T-helper 17 cell (primary cell): ENCODE results near the gene PITPNC1. TPM values are rescaled to one million over a fixed set of nuclear protein-coding genes. Genes with fewer than 3 reads are reported as not detected.

ENCODE experiments used
- ATAC-seq: fragments of 150-1000 bp; cut with Tn5 transposase; 2 replicates; pipeline ENCODE4 v1.10.0; 2021; ENCODE audit warnings: mild to moderate bottlenecking, moderate library complexity
- DNase-seq, 3 donors: peaks; one replicate each; pipeline versions ENCODE4 v3.0.0 to v3.0.0-alpha.2; 2020 to 2021
- H3K9me3 ChIP-seq: one replicate; pipeline ENCODE4 v1.7.0; 2013; ENCODE audit warnings: low read length, mild to moderate bottlenecking; ENCODE audit not compliant: control insufficient read depth, poor library complexity, severe bottlenecking
- H3K27ac Mint-ChIP-seq: one replicate; pipeline ENCODE4 v1.8.0; 2022; ENCODE audit warnings: mild to moderate bottlenecking, moderate library complexity, mixed read lengths
- H3K27me3 Mint-ChIP-seq: one replicate; pipeline ENCODE4 v1.8.0; 2022; ENCODE audit warnings: mixed read lengths
- H3K36me3 Mint-ChIP-seq: one replicate; pipeline ENCODE4 v1.8.0; 2022; ENCODE audit warnings: low read depth, mixed read lengths
- H3K4me1 Mint-ChIP-seq: one replicate; pipeline ENCODE4 v1.8.0; 2022; ENCODE audit warnings: mild to moderate bottlenecking, mixed read lengths
- H3K4me3 Mint-ChIP-seq: one replicate; pipeline ENCODE4 v1.8.0; 2022; ENCODE audit warnings: mild to moderate bottlenecking, moderate library complexity, mixed read lengths
- total RNA-seq, 4 donors: library from RNA in 2 of 4; stranded (reverse) in 2 of 4; gene quantifications; one replicate each; pipeline ENCODE4 v1.2.3 and lab custom pipeline; 2022 to 2026

The PITPNC1 gene
- total RNA-seq, 2 donors from 2014 or later: 72.9 to 82.0 TPM

DNA sequence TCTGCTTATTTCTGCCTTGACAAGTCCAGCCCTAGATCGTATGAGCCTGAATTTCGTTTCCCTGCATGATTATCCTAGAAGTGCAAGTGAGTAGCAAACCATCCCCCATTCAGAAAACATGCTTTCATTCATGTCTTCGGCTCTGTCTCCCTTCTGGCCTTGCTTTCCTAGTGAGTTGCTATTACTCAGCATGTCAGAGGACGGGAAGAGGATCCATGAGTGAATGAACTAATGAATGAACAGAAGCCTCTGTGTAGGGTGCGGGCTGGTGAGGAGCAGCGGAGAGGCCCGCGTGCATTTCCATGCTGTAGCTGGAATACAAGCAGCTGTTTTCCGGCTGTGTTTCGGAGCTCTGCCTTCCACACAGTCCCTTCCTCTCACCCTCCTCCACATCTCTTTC lies 184.9 kb downstream of the PITPNC1 start:
- H3K36me3 Mint-ChIP-seq: peaks cover 3% of the 10 kb centered on the region
- H3K4me1 Mint-ChIP-seq: peaks cover 9% of the 10 kb centered on the region
- no peaks in the 10 kb centered on the region for H3K9me3 ChIP-seq
- ATAC-seq: no peak
- DNase-seq: no peak
- H3K27ac Mint-ChIP-seq: peak overlapping the region; percentile 43
- no peaks in the 10 kb centered on the region for H3K27me3 Mint-ChIP-seq
- H3K4me3 Mint-ChIP-seq: no peak overlapping the region

DNA sequence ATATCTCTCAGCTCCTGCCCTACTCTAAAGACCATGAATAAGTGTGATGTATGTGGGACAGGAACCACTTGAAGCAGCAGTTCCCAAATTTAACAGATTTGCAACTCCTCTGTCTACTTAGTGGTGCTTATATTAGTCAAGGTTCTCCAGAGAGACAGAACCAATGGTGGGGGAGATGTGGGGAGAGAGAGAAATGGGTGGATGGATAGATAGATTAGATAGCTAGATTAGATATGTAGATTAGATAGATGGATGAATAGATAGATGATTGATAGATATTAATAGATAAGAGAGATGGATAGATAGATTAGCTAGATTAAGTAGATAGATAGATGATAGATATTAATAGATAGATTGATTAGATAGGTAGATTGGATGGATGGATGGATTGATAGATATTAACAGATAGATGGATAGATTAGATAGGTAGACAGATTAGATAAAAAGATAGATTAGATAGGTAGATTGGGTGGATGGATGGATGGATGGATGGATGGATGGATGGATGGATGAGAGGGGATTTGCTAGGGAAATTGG lies 186.7 kb downstream of the PITPNC1 start:
- no peaks in the 10 kb centered on the region for H3K27me3 Mint-ChIP-seq
- no peaks in the 10 kb centered on the region for H3K9me3 ChIP-seq
- DNase-seq (no peak), ATAC-seq (no peak)
- H3K27ac Mint-ChIP-seq: no peak overlapping the region
- peaks cover 7% of the 10 kb centered on the region for H3K36me3 Mint-ChIP-seq
- peaks cover 10% of the 10 kb centered on the region for H3K4me1 Mint-ChIP-seq
- H3K4me3 Mint-ChIP-seq: no peak overlapping the region

DNA sequence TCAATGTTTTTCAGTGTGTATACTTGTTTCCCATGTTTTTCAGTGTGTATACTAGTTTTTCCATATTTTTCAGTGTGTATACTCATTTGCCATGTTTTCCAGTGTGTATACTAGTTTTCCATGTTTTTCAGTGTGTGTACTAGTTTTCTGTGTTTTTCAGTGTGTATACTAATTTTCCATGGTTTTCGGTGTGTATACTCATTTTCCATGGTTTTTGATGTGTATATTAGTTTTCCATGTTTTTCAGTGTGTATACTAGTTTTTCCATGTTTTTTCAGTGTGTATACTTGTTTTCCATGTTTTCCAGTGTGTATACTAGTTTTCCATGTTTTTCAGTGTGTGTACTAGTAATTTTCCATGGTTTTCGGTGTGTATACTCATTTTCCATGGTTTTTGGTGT lies 188.0 kb downstream of the PITPNC1 start:
- H3K4me3 Mint-ChIP-seq: no peak overlapping the region
- peaks cover 7% of the 10 kb centered on the region for H3K36me3 Mint-ChIP-seq
- no peaks in the 10 kb centered on the region for H3K9me3 ChIP-seq
- no peak overlapping the region for H3K27ac Mint-ChIP-seq
- H3K4me1 Mint-ChIP-seq: peaks cover 16% of the 10 kb centered on the region
- H3K27me3 Mint-ChIP-seq: no peaks in the 10 kb centered on the region
- no peak for ATAC-seq
- DNase-seq: no peak

DNA sequence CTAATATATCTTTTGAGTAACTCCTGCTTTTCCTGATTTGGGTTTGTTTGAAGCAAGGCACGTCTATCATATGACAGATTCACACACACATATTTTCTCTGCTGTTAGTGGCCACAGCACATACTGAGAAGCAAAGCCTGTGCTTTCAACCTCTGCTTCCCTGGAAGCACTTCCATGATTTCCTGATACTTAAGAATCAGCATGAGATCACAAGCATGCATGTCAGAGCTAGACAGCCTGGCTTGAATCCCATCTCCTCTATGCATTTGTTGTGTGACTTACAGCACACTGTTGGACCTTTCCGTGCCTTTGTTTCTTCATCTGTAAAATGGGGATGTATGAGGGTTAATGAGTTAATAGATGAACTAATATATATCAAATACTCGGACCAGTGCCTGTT lies 189.6 kb downstream of the PITPNC1 start:
- no peaks in the 10 kb centered on the region for H3K27me3 Mint-ChIP-seq

DNA sequence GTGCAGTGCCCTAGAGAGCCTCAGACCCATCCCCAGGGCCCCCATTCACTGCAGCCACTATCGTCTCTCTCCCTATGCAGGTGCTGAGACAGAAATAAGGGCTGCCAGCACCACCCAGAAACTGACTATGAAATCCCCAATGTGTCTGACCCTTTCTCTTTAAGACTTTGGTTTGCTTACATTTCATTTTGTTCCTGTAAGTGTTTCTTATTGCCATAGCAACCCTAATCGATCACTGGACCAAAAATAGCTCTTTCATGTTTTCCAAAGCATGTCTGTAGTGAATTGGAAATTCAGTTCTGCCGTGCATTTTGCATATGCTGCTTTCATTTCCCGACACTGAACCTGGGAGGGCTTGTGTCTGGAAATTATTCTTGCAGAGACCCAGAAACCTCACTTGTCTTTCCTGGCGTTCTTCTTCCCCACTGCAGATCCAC lies 192.0 kb downstream of the PITPNC1 start:
- H3K9me3 ChIP-seq: no peaks in the 10 kb centered on the region
- no peaks in the 10 kb centered on the region for H3K27me3 Mint-ChIP-seq
- ATAC-seq (no peak), DNase-seq (no peak)
- peak overlapping the region; percentile 37 for H3K27ac Mint-ChIP-seq
- H3K4me3 Mint-ChIP-seq: no peak overlapping the region
- peaks cover 18% of the 10 kb centered on the region for H3K4me1 Mint-ChIP-seq
- peaks cover 7% of the 10 kb centered on the region for H3K36me3 Mint-ChIP-seq

More for the DNA sequence above, 189.6 kb downstream of the PITPNC1 start:
- Mint-ChIP-seq H3K27ac (no peak overlapping the region), H3K4me3 (no peak overlapping the region), H3K4me1 (peaks cover 16% of the 10 kb centered on the region), H3K36me3 (peaks cover 7% of the 10 kb centered on the region)
- no peak for DNase-seq
- no peak for ATAC-seq
- H3K9me3 ChIP-seq: no peaks in the 10 kb centered on the region

DNA sequence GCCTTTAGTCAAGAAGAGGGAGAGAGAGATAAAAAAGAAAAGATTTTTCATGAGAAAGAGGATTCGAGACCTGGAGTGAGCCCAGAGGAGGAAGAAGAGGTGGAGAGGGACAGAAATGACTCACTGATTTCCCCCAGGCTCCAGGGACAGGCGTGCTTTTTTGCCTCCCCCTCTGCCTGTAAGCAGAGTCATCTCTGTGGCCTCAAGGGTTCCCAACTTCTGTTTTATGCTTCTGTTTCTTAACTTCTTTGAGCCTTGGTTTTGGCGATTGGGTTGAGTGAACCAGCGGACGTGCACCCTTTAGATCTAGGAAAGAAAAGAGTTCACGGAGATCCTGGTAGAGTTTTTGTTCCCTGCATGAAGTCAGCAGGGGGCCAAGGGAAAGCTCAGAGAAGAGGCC lies 192.8 kb downstream of the PITPNC1 start:
- H3K4me3 Mint-ChIP-seq: no peak overlapping the region
- DNase-seq (no peak), ATAC-seq (no peak)
- no peak overlapping the region for H3K27ac Mint-ChIP-seq
- no peaks in the 10 kb centered on the region for H3K9me3 ChIP-seq
- peaks cover 9% of the 10 kb centered on the region for H3K36me3 Mint-ChIP-seq
- H3K27me3 Mint-ChIP-seq: no peaks in the 10 kb centered on the region
- peaks cover 23% of the 10 kb centered on the region for H3K4me1 Mint-ChIP-seq

DNA sequence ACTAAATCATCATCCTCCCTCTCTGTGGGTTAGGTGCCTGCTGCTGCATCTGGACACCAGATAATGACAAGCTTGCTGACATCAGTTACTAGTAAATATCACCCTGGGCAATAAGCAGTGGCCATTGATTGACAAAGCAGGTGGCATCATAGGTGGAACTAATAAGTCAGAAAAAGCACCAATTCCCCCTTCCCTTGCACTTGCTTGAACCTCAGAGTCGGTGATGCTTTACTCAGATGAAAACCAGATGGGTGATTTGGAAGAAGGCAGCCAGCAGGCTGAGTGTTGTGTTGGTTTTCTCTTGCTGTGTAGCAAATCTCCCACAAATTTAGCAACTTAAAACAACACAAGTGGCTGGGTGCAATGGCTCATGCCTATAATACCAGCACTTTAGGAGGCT lies 193.7 kb downstream of the PITPNC1 start:
- Mint-ChIP-seq H3K27ac (peak overlapping the region; percentile 59), H3K4me3 (no peak overlapping the region), H3K4me1 (peaks cover 23% of the 10 kb centered on the region), H3K36me3 (peaks cover 9% of the 10 kb centered on the region), H3K27me3 (no peaks in the 10 kb centered on the region)
- DNase-seq (no peak), ATAC-seq (no peak)
- no peaks in the 10 kb centered on the region for H3K9me3 ChIP-seq

DNA sequence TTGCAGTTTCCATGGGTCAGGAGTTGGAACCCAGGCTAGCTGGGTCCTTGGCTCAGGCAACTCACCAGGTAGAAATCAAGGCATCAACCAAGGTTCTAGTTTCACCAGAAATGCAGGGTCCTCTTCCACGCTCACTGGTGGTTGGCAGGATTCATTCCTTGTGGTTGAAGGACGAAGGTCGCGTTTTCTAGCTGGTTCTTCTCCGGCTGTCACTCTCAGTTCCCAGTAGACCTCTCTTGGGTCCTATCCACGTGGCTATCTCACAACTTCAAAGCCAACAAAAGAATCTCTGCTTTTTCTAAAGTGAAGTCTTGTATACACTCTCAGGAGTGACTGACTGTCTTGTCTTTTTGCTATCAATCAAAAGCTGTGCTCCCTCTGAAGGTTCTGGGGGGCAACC lies 194.4 kb downstream of the PITPNC1 start:
- Mint-ChIP-seq H3K4me3 (no peak overlapping the region), H3K27ac (peak overlapping the region; percentile 59), H3K4me1 (peaks cover 23% of the 10 kb centered on the region), H3K36me3 (peaks cover 9% of the 10 kb centered on the region), H3K27me3 (no peaks in the 10 kb centered on the region)
- ATAC-seq: no peak
- no peaks in the 10 kb centered on the region for H3K9me3 ChIP-seq
- DNase-seq: no peak

DNA sequence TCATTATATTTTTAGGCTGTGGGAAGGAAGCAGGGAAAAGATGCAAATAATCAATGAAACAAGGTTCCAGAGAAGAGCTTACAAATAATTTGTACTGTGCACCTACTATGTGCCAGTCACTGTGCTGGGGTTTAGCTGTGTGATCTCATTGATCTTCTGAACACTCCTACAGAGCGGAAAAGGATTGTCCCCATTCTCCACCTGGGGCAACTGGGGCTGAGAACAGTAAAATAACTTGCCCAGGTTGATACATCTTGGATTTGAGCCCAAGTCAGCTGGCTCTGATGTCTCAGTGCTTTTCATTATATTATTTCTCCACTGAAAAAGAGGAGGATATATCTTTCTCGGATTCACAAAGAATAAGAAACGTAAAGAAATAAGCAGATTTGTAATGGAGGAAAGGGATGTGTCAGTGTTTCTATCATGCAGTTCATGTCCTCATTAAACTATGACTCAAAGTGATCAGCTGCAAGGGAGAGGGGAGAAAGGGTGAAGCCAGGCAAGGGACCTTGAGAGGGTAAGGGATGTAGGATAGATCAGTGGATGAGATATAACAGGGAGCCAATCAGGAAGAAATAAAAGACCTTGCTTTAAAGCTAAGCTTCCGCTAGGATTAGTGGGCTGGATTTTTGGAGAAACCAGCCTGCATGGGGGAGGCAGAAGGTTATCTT lies 197.0 kb downstream of the PITPNC1 start:
- H3K9me3 ChIP-seq: no peaks in the 10 kb centered on the region
- Mint-ChIP-seq H3K4me3 (no peak overlapping the region), H3K27me3 (no peaks in the 10 kb centered on the region), H3K36me3 (peaks cover 9% of the 10 kb centered on the region), H3K4me1 (peaks cover 17% of the 10 kb centered on the region), H3K27ac (no peak overlapping the region)
- no peak for ATAC-seq
- no peak for DNase-seq

DNA sequence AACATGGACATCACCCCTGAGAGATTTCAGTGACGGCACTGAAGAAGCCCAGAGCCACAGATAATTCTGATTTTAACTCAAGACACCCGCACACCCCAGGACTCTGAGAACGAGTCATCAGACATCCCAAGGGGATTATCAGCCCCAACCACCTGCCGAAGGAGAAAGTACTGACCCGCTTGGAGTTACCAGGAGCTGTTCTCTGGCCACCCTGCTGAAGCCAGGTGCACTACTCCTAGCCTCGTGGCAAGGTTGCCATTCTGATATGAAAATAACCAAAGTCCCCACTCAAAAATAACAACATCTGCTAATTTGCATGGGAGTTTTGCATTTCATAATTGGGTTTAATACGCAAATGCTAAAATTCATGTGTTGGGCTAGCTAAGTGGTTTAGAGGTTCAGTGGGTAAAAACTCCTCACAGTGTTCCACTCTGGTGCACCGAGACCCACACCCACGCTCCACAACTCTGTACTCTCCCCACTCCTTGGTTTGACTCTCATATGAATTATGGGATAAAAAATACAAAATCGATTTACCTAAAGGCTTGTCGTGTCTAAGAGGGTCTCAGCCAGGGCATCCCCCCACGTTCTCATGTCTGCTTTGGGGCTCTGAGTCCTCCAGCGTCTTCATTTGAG lies 197.7 kb downstream of the PITPNC1 start:
- peaks cover 14% of the 10 kb centered on the region for H3K4me1 Mint-ChIP-seq
- no peak for ATAC-seq

DNA sequence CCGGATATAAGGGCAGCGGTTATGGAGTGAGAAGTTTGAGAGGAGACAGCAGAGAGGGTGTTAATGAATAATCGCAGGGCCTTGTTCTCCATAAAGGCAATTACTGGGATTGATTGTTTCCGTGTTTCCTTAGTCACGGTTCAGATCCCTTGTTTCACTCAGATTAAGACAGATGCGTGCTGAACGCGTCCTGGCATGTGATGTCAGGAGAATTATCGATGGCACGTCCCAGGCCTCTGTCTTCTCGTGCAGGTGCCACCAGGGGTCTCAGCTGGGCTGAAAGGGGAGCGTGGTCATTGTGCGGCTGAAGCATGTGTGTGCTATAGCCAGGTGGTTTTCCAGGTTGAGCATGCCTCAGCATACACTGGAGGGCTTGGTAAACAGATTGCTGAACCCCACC lies 198.2 kb downstream of the PITPNC1 start:
- Mint-ChIP-seq H3K27ac (peak overlapping the region; percentile 61), H3K4me3 (no peak overlapping the region), H3K4me1 (peaks cover 11% of the 10 kb centered on the region), H3K36me3 (peaks cover 9% of the 10 kb centered on the region), H3K27me3 (no peaks in the 10 kb centered on the region)
- no peak for ATAC-seq
- no peaks in the 10 kb centered on the region for H3K9me3 ChIP-seq
- DNase-seq: no peak

More for the DNA sequence above, 197.7 kb downstream of the PITPNC1 start:
- peak overlapping the region; percentile 61 for H3K27ac Mint-ChIP-seq
- no peaks in the 10 kb centered on the region for H3K27me3 Mint-ChIP-seq
- peaks cover 9% of the 10 kb centered on the region for H3K36me3 Mint-ChIP-seq
- no peak for DNase-seq
- H3K4me3 Mint-ChIP-seq: no peak overlapping the region
- H3K9me3 ChIP-seq: no peaks in the 10 kb centered on the region

DNA sequence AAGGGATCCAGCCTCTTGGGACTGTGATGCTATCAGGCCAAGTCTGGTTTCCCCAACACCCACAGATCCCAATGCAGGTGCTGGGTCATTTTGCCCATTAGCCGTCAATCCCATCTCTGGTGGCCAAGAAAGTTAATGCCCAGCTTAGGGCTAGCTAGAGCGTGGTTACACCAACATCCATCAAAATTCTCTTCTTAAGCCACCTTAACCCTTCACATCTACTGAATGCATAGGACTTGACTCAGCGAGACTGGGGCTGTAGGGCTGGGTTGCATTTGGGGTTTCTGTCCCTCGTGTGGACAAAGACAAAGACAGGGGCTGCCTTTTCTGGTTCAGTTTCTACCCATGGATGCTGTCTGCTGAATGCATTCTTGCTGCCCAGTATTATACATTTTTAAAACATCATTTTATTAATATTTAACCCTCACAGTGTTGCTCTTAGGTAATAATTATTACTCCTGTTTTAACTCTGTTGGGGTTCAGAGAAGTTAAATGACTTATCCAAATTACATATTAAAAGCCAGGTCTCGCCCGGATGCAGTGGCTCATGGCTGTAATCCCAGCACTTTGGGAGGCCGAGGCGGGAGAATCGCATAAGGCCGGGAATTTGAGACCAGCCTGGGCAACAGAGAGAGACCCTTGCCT lies 199.5 kb downstream of the PITPNC1 start:
- H3K9me3 ChIP-seq: no peaks in the 10 kb centered on the region
- Mint-ChIP-seq H3K4me3 (no peak overlapping the region), H3K36me3 (peaks cover 11% of the 10 kb centered on the region), H3K27ac (no peak overlapping the region), H3K4me1 (peaks cover 13% of the 10 kb centered on the region), H3K27me3 (no peaks in the 10 kb centered on the region)
- DNase-seq (no peak), ATAC-seq (no peak)

DNA sequence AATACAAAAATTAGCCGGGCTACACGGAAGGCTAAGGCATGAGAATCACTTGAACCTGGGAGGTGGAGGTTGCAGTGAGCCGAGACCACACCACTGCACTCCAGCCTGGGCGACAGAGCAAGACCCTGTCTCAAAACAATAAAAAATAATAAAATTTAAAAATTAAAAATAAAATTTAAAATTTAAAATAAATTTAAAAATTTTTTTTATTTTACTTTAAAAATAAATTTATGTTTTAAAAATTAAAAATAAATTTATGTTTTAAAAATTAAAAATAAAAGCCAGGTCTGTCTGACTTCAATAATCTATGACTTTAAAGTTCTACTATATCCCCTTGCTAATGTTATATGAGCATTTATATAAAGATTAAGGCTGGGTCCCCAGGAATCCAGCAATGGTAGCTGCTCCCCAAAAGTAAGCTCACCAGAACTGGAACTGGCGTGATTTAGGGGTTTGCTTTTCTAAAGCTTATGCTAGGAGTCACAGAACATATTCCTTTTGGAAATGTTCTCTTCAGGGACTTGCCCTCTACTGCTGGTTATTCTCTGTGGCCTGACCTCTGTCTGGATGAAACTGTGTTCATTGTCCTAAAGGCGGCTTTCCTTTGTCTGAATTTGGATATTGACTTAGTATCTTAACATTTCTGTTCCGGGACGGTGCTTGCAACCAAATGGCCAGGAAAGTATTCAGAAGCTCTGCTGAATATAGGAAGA lies 200.5 kb downstream of the PITPNC1 start:
- Mint-ChIP-seq H3K27ac (no peak overlapping the region), H3K4me1 (peaks cover 15% of the 10 kb centered on the region), H3K36me3 (peaks cover 11% of the 10 kb centered on the region), H3K27me3 (no peaks in the 10 kb centered on the region), H3K4me3 (no peak overlapping the region)
- no peaks in the 10 kb centered on the region for H3K9me3 ChIP-seq
- DNase-seq (no peak), ATAC-seq (no peak)
